ENCODE measurements around the gene COX6B1.
"Not testable (repeated sequence)": the region's sequence is repeated elsewhere in the genome, so short reads cannot be mapped to it uniquely, and the experiment has no call there.

Gene COX6B1

DNA sequence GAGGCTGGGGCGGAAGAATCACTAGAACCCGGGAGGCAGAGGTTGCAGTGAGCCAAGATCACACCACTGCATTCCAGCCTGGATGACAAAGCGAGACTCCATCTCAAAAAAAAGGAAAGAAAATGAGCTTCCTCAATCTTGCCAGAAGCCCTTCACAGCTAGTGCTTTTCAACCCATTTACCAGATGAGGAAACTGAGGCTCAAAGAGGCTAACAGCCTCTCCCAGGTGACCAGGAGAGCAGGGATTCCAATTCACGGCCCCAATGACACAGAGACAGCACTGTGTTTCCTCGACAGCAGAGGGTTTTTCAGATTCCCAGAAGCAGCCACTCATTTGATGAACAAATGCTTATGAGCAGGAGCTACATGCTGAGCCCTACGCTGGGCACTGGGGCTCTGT, 21.4 kb downstream of the COX6B1 start:
- DNase-seq, result no peak

DNA sequence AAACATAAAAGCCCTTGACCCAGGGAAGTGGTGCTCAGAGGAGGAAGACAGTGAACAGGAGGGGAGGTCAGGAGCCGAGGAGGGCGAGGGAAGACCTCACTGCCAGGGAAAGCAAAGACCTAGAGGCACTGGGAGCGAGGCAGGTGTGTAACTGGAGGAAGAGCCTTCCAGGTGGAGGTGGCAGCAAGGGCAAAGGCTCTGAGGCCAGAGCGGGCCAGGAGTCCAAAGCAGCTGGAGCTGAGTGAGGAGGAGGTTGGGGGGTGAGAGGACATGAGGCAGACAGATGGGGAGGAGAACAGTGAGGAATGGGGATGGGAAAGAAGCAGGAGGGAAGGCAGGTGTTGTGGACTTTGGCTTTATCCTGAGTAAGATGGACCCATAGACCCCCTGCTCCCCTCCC, 21.9 kb downstream of the COX6B1 start:
- DNase-seq, result no peak

DNA sequence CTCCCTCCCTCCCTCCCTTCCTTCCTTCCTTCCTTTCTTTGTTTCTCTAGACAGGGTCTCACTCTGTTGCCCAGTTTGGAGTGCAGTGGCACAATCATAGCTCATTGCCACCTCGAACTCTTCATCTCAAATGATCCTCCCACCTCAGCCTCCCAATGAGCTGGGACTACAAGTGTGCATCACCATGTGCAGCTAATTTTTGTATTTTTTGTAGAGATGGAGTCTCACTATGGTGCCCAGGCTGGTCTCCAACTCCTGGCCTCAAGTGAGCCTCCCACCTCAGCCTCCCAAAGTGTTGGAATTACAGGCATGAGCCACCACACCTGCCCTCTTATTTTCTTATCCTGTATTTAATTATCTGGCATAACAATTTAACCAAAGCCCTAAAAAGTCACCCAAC, 22.6 kb downstream of the COX6B1 start:
- DNase-seq, result no peak

DNA sequence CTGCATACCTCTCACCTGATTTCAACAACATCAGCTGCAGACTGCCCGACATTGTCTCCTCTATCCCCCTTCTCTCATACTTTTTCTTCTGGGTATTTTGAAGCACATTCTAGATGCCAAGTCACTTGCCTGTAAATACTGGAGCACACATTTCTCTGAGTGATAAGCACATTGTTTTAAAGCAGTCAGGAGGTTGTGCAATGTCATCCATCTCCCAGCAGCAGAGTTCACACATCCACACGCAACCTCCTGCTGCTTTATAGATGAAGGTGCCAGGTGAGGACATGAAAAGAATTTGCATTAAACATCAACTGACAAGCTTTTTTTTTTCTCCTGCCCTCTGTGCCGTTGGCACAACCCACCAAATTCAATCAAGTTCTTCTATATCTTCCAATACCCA, 23.7 kb downstream of the COX6B1 start:
- no peak for DNase-seq

DNA sequence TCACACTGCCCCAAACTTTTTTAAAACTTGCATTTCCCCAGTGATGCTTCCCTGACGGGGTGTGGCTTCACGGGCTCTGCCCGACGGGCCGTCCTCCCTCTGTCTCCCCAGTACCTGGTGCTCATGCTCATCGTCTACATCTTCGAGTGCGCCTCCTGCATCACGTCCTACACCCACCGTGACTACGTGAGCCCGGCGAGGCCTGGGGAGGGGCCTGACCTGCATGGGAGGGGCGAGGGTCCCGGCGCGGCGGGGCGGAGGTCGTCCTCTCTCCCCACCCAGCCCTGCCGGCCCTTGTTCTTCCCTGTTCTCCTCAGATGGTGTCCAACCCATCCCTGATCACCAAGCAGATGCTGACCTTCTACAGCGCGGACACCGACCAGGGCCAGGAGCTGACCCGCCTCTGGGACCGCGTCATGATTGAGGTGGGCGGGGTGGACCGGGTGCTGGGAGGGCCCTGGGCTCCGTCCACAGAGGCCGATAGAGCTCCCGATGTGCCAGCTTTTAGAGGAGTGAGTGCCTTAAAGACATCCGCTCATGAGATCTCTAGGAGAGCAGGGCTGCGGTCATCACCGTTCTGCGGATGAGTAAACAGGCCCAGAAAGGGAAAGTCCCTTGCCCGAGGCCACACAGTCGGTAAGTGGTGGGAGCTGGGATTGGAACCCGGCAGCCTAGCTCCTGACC, 25.1 kb downstream of the COX6B1 start:
- DNase-seq, result peak; percentile 12

DNA sequence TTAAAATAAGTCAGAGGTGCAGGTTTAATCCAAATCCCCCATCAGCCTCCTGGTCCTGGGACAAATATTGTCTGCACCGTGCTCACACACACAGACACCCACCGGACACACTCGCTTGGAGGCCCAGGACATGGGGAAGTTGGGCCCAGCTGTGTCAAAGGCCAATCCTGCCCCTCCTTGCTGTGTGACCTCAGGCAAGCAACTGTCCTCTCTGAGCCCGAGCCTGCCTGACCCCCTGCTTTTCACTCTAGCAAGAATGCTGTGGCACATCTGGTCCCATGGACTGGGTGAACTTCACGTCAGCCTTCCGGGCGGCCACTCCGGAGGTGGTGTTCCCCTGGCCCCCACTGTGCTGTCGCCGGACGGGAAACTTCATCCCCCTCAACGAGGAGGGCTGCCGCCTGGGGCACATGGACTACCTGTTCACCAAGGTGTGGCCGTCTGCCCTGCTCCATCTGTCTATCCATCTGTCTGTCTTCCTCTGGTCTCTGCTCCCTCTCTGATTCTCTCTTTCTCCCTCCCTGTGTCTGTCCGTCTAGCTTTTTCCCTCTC, 27.5 kb downstream of the COX6B1 start:
- no peak for DNase-seq

DNA sequence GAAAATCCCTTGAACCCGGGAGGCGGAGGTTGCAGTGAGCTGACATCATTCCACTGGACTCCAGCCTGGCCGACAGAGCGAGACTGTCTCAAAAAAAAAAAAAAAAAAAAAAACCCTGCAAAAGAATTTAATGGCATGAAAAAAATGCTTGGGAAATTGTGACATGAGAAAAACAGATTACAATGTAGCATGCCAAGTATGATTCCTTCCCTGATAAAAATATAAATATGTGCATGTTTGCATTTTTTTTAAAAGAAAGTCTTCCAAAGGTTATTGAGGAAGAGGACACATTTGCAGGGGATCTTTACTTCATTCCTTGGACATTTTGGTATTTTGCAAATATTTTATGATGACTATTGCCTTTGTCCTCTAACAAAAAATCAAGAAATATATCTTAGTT, 41.7 kb downstream of the COX6B1 start:
- no peak for DNase-seq

DNA sequence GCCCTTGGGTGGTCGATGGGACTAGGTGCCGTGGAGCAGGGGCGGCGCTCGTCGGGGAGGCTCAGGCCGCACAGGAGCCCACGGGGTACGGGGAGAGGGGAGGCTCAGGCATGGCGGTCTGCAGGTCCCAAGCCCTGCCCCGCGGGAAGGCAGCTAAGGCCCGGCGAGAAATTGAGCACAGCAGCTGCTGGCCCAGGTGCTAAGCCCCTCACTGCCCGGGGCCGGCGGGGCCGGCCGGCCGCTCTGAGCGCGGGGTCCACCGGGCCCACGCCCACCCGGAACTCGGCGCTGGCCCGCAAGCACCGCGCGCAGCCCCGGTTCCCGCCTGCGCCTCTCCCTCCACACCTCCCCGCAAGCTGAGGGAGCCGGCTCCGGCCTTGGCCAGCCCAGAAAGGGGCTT, 43.0 kb downstream of the COX6B1 start:
- not testable (repeated sequence) for DNase-seq

DNA sequence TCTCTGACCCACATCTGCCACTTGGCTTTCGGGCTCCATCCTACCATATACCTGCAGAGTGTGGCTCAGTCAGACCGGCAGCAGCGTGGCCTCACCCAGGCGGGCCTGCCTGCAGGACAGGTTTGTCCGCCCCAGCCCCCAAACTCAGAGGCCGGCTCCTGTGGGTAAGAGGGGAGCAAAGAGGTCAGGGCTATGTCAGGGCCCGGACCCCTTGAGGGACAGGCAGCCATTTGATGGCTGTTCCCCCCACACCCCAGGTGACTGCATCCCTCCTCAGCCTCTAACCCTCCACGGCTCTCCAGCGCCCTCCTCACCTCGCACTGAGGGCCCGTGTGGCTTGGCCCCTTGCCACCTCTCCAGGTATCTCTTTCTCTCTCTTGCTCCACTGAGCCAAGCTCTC, 43.9 kb downstream of the COX6B1 start:
- DNase-seq, result no peak

DNA sequence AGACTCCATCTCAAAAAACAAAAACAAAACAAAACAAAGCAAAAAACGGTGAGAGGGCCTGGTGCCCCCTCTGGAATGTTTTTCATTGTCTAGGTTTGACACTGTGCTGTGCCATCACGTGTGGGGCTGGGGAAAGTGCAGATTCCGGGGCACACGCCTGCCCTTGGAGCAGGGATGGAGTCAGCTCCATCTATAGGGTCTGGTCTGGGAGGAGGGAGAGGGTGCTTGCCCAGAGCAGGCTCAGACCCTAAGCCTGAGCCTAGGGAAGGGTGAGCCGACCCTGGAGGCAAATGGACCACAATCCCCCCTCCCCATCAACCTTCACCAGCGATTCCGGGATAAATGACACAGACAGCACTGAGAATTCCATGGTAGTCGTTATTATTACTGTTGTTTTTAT, 45.3 kb downstream of the COX6B1 start:
- DNase-seq, result no peak

DNA sequence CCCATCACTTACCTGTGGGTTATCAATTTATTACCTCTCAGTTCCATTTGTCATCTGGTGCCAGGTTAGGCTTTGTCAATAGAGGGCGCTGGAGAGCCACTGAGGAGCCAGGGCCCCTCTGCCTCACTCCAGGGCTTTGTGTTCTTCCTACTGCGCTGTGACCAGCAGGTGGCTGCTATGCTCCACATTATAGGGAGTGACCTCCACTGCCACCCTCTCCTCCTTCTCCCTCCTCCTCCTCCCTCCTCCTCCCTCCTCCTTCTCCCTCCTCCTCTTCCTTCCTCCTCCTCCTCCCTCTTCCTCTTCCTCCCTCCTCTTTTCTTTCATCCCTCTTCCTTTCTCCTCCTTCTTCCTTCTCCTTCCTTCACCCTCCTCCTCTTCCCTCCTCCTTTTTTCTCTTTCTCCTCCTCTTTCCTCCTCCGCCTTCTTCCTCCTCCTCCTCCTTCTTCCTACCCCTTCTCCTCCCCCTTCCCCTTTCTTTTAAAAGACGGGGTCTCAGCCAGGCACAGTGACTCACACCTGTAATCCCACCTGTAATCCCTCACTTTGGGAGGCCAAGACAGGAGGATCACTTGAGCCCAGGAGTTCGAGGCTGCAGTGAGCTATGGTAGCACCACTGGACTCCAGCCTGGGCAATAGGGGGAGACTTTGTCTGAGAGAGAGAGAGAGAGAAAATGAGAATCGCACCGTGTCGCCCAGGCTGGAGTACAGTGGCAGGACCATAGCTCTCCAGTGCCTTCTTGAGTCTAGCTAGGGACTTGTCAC, 45.9 kb downstream of the COX6B1 start:
- DNase-seq, result peak; percentile 88

DNA sequence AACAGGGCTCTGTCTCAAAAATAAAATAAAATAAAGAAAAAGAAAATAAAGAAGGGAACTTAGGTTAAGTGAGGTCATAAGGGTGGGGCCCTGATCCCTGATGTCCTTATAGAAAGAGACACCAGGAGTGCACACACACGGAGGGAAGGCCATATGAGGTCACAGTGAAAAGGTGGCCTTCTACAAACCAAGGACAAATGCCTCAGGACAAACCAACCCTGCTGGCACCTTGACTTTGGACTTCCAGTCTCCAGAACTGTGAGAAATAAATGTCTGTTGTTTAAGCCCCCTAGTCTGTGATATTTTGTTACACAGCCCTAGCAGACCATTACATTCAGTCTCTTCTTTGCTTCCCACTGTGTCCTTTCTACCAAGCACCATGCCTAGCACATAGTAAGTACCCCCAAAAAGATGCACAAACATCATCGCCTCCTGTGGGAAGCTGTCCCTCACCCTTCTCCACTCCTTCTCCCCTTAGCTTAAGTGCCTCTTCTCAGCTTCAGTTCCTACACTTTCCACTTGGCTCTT, 47.8 kb downstream of the COX6B1 start:
- DNase-seq, result no peak

DNA sequence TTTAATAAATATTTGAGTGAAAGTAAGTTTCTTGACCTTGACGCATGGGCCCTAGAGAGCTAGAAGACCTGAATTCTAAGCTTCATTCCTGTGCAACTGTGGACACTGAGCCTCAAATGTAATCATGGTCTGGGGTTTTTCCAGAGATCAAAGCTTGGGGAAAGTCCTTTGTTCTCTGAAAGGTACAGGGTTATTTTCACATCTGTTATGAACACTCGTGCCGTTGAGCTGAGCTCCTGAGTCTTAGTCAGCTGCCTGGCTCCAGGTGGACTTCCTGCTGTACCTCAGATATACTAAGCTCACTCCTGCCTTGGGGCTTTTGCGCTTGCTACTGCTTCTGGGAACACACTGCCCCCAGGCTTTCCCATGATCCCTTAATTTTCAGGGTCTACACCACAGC, 48.7 kb downstream of the COX6B1 start:
- DNase-seq, result no peak

DNA sequence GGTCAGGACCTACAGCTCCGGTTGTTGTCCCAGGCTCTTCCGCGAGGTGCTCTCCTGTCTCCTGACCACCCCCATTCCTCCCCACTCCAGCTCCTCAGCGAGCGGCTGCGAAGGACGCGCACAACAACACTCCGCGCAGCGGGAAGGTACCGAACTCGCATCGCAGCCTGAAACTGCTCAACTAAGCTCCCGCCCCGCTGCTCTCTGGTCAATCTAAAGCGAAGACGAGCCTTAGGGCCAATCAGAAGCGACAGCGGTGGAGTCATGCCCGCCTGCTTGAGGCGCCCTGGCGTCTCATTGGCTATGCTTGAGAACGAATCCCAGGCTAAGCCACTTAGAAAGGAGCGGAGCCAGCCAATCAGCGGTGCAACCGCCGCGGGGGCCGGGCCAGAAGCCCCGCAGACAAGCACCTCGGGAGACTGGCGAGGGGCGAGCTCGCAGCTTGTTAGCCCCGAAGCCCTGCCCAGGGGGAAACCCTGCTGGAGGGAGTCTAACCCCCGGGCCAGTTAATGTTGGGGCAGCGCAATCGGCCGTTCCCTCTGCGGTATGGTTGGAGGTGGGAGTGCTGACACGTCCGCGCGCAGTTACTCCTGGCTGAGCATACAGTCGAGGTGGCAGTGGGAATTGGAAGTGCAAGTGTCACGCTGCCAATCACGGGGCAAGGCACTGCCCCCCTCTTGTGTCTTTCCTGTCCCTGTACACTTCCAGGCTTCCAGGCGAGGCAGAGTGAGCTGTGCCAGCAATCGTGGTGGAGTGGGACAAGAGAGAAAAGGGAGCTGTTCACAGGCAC, 54.3 kb downstream of the COX6B1 start:
- DNase-seq, result peak; percentile 95

DNA sequence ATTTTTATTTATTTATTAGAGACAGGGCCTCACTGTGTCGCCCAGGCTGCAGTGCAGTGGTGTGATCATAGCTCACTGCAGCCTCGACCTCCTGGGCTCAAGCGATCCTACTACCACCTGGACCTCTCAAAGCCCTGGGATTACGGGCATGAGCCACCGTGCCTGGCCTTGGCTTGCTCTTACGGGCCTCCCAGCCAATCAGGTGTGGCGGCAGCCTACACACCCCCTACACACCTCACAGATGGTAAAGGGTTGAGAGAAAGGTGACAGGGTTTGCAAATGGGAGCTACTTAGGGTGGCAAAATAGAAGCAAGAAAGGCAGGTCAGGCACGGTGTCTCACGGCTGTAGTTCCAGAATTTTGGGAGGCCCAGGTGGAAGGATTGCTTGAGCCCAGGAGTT, 55.2 kb downstream of the COX6B1 start:
- DNase-seq, result no peak

DNA sequence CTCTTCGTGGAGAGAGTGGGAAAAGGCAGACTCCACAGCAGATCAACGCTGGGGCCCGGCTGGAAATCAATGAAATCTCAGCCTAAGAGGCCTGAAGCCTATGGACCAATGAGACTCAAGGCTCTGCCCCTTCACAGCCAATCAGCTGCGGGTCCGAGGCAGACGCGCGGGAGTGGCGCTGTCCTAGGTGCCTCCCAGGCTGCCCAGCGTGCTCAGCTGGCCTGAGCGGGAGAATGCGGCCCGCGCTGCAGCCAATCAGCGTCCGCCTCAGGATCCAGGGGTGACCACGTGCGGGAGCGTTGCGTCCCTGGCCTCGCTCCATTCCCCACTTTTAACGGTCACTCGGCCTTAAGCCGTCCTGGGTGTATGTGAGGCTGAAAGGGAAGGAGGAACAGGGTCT, 56.1 kb downstream of the COX6B1 start, which contains the start of gene ZBTB32:
TSS of gene ZBTB32 (plus strand) at position 341 of the 400 bp plus-strand sequence. CDS start 10,069 bp downstream, outside the sequence.
- no peak for DNase-seq

All from CD4-positive, alpha-beta T cell treated with Interferon gamma for 1 hour (primary cell).